Ammon's horn (tissue), 1 donor: ENCODE results near the gene DLGAP4.
A peak's percentile ranks its signal among the peaks of the same experiment; 100 is the strongest.

ENCODE experiments used
- DNase-seq: peaks from one replicate; pipeline ENCODE4 v3.0.0-alpha.2; 2016; ENCODE audit warnings: low spot score

Gene DLGAP4

DNA sequence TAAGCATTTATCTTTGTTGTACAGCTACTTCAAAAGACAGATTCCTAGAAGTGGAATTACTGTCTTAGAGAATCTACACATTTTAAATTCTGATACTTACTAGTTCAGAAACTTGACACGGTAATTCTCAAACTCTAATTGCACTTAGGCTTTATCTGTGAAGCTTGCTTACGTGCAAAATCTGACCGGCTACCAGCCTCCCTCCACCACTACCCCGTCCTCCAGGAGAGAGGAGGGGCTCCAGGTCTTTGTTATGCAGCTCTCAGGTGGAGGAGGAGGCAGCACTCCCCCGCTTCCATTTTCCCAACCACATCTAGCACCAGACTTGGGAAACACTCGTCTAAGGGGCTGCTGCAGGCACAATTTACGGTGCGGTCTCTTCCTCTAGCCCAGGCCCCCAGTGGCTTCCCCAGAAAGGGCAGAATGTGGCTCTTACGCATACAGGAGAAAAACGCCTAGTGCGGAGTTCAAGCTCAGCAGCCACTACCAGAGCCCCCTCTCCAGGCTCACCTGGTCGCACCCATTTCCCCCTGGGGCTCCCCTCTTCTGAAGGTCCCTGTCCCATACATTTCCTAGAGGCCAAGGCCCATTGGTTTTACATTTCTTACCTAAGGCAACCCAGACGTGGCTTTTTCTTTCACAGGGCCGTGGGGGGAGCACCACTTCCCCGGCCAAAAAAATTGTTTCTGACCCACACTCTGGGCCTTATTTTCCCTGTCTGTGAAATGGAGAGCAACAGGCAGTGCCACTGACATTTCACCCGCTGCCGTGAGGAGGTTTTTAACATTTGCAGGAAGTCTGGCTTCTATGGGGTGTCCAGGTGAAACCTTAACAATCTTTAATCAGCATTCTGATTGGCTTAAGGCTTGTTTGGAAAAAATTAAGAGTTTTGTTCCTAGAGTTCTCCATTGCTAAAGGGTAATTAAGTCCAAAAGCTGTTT, 265.7 kb downstream of the DLGAP4 start:
- DNase-seq = no peak

DNA sequence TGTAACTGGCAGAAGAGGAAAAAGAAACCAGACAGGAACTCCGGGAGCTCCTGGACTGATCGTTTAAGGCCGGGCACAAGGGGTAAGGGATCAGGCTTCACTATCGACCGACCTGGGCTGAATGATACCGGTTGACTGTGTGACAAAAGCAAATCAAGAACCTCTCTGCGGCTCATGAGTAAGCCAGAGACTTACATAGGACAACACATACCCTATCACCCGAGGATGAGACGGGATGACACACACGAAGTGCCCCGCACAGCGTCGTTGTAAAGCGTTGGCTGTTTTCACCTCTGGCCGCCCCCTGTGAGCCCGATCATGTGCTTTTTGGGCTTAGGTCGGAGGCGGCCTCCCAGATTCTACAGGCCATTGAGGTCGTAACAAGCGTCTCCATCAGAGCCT, 266.6 kb downstream of the DLGAP4 start:
- DNase-seq = no peak

DNA sequence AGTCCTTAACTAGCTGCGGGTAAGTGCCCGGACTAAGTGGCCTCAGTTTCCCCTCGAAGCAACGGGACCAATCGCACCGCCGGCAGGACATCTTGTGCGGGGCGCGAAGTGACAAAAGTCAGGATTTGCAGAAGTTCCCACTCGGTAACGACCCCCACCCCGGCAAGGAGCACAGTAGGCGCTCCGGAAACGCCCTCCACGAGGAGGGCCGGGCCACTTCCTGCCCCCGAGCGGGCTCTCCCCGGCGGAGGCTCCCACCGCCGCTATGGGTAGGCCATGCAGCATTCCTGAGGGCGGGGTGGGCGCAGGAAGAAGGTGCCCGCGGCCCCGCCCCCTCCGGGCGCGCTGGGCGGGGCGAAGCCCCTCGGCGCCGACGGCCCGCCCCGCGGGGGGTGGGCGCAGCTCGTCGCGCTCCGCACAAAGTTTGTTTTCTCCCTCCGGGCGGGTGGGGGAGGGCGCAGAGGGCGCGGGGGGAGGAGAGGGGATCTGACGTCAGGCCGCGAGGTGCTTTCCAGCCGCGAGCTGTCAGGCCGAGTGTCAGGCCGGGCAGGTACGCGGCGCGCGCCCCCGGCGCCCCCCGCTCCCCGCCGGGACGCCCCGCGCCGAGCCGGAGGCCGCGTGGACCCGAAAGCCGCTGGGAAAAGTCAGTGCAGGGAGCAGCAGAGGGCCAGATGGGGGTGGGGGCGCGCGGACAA, 267.1 kb downstream of the DLGAP4 start, which contains the start of gene TGIF2:
TSS of gene TGIF2 (plus strand) at position 495 of the 695 bp plus-strand sequence. CDS start 5,178 bp downstream, outside the sequence.
- DNase-seq = peak; percentile 50

DNA sequence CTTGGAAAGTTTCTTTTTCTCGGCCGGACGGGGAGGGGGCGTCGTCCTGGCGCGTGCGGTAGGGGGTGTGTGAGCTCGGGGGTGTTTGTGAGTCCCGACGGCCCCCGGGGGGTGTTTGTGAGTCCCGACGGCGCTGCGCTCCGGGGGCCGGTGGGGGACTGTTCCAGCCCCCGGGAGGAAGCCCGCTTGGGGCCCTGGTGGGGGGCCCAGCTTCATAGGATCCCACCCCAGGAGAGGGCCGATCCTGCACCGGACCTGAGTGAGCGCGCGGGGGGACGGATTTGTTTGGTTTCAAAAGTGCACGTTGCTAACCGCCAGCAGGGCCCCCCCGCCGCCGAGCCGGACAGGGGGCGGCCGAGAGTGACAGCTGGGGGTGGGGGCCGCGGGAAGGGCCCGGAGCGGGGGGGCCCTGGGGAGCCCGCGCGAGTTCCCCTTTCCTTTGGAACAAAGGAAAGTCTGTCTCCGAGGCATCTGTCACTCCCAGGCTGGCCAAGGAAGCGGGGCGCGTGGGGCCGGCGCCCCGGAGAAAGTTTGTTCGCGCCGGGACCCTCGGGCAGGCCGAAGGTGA, 267.7 kb downstream of the DLGAP4 start:
- DNase-seq = peak; percentile 23

DNA sequence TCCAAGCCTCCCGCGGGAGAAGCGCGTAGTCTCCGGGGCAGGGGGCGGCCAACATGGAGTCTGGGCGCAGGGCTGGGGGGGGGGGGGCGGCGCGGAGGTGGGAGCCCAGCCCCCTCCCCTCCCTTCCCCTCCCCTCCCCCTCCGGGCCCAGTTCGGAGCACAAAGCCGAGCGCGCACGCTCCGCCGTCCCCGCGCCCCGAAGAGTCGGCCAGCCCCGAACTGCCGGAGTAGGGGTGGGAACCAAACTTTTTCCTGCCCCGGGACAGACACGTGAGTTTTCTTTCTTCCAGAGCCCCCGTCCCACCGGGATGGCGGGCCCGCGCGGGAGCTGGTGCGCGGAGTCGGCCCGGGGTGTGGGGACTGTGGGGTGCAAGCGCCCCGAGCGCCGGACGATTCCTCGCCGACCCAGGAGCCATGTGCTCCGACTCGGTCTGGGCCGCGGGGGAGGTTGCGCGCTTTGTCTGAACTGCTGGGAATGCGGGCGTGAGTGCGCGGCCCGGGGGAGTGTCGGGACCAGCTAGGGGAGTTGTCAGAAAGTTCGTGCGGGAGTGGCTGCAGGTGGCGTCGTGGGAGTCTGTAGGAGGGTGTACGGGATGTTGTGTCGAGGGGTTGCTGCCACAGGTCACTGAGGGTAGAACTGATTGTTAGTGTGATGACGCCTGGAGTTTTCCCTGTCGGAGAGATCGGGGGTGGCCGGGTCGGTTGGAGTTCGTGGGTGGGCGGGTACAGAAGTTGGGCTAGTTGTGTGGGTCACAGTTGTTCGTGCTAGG, 268.4 kb downstream of the DLGAP4 start:
- DNase-seq = no peak

DNA sequence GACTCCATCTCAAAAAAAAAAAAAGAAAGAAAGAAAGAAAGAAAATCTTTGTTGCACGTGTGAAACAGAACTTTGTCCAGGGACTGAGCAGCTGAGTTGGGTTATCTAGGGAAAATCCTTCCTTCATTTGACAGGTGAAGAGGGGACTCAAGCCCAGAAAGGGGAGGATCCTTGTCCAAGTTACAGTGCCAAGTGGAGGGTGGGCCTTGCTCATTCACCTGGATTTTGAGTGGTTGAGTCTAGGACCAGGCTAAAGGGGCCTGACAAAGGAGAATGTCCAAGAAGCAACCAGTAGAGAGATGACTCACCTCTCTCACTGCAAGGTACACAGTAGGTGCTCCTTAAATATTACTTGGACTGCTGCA, 269.9 kb downstream of the DLGAP4 start:
- no peak for DNase-seq
